COR-L47 (cell line): ENCODE data around the gene BMP2.

ENCODE experiments used
- DNase-seq: peaks from one replicate; lab custom pipeline; 2025; lab: John Stamatoyannopoulos, UW

The BMP2 gene

GRCh38 chr20:6767536-6768227 is at the start of gene BMP2:
Gene BMP2, plus strand, starts transcription at chr20:6767686. Its CDS starts 2,441 bp downstream, at chr20:6770127.
- peak; percentile 60 for DNase-seq

DNA sequence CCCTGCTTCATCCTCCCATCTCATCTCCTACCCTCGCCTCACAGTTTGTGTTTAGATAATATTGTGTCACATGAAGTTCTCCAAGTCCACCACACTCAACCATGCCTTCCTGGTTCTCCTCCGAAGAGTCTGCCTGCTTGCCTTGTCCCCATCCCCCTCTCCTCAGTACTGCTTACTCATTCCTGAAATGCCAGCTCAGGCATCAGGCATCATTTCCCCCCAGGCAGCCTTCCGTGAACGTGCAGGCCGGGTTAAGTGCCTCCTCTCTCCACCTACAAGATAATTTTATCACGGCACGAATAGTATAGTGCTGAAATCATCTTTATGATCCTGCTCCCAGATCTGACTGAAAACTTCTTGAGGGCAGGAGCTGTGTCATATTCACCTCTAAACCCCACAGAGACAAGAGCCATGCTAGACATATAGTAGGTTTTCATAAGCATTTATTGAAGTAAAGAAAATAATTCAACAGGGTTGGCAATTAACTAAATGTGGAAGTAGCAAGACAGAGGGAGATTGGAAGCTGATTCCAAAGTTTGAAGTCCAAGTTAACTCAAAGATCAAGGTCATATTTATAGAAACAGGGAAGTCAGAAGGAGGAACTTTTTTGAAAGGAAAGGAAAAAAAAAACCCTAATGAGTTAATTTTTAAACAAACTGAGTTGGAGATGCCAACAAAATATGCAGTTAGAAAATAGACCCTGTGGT is 48.7 kb upstream of the BMP2 start:
- DNase-seq: no peak

GRCh38 chr20:6719369-6719721 is 48.1 kb upstream of the BMP2 start:
- no peak for DNase-seq

GRCh38 chr20:6726761-6727160 is 40.7 kb upstream of the BMP2 start:
- DNase-seq: no peak

DNA sequence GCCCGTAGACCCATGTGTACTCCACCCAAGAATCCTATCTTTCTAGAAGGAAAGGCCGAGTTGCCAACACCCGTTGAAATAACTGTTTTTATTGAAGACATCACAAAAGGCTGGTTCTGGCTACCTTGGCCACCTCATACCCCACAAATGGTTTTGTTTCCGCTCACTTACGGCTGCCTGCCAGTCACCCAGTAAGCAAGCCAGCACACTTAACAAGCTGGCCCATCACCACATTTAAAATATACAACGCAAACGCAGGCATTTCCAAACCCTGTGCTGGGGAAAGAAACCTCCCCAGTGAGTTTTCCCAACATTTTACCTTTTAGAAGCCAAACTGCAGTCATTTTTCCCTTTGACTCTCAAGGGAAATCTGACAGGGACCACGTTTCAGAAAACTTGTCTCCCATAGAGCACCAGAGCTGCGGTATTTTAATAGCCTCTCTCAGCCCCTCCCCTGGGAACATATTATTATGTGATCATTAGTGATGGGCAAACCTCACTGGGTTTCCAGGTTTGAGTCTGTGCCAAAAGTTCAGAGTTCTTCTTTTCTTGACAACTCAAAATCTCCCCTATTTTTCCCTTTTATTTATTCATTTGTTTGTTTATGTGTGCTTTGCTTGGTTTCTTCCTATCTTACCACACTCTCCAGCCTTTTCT is 36.7 kb upstream of the BMP2 start:
- DNase-seq: no peak

GRCh38 chr20:6732001-6732447 is 35.5 kb upstream of the BMP2 start:
- no peak for DNase-seq

- no peak for DNase-seq
These were observed 34.6 kb upstream of the BMP2 start for GRCh38 chr20:6732851-6733250.

DNA sequence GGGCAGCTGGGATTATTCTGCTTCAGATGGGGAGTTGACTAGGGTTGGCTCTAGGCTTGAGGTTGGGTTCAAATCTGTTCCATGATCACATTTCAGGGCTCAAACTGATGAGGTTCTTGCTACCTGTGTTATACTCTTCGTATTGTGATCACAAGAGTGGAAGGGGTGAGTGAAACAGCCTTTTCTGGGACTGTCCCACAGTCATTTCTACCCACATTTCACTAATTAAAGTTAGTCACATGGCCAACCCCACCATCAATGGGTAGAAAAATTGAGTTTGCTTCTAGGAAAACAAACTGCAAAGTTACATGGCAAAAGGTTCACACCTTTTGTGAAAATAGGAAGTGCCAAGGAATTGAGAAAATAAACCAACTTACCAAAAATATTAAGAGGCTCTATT is 33.5 kb upstream of the BMP2 start:
- DNase-seq: no peak

GRCh38 chr20:6735942-6736845 is 31.3 kb upstream of the BMP2 start:
- DNase-seq: no peak

DNA sequence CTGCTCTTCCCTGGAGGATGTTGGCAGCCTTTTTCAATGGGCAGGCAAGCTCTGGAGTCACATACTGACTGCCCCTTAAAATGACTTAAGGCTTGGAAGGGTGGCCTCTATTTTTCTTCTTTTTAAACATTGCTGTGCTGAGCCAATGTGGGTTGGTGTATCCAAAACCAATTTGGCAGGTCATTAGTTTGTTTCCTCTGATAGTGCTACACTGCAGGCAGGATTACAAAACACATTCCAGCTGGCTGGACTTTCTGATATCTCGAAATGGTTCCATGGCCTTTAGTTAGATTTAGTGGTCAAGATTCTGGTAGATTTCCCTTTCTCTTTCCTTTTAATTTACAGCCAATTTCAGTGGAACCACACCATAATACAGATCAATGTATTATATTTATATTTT is 28.1 kb upstream of the BMP2 start:
- DNase-seq: no peak

DNA sequence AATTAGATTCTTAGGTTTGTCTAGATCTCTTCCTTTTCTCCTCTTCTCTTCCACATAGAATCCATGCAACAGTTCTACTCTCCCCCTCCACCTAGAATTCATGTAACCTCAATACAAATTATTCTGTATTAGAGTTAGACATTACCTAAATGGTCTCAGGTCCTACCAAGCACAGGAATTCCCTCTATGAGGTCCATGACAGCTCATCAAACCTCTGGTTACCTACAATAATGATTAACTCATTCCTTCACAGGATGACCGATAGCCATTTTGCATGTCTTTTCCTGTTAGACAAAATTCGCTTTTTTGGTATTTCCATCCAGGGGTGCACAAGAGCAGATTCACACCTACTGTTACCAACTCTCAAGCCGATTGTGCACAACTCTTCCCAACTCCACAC is 27.4 kb upstream of the BMP2 start:
- no peak for DNase-seq

GRCh38 chr20:6744180-6744579 is 23.3 kb upstream of the BMP2 start:
- DNase-seq: no peak

DNA sequence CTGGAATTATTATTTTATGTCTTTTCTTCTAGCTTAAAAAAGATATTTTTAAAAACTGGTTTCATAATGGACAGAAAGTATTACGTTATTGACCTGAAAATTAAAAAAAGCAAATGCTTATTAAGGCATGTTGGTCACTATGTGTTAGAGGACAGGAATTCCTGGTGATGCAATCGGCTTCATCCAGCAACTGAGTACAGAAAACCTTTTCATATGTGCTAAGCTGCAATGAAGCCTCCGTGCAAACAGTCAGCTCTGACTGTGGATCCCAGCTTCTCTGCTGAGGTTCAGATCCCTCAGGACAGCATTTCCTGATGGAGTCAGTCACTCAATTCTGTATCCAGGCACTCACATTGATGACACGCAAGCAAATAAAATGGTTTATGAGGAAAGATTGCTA is 22.7 kb upstream of the BMP2 start:
- DNase-seq: no peak

DNA sequence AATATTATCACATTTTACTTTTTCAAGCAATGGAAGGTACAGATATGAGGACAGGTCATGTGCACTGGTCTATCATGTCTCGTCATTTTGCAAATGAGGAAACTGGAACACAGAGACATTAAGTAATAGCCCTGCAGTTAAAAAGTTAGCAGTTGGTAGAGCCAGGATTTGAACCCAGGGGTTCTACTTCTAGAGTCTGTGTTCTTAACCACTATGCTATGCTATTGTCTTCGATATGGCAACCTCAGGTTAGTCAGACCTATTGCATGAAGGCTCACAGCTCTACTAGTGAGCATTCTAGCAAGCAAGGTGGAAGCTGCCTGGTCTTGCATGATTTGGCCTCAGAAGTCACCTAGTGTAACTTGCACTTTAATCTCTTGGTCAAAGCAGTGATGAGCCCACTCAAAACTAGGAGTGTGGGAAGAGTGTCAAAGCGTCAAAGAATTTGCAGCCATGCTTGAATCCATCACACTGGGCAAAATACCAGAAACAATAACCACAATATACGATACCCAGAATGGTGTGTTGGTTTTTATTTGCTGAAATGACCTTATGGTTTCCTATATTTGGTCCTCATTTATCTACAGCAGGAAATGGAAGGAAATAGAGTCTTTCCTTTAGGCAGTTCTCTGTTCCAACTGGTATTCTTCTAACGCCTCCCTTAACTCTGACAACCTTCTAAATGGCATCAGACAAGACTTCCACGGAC is 20.4 kb upstream of the BMP2 start:
- DNase-seq: no peak

DNA sequence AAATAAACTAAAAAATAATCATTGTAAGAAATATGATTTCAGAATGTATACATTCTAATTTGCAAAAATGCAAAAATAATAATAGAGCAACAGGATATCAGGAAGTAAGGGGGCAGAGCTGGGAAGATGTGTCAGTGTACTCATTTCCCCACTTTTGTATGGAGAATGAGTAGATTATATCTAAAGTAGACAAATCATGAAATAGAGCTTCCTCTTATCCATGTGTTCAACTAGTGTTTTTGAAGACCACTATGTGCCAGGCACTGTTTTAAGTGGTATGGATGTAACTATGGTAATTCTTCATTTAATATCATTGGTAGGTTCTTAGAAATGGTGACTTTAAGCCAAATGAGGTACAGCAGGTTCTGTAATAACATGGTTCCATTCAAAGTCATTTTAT is 17.0 kb upstream of the BMP2 start:
- no peak for DNase-seq

DNA sequence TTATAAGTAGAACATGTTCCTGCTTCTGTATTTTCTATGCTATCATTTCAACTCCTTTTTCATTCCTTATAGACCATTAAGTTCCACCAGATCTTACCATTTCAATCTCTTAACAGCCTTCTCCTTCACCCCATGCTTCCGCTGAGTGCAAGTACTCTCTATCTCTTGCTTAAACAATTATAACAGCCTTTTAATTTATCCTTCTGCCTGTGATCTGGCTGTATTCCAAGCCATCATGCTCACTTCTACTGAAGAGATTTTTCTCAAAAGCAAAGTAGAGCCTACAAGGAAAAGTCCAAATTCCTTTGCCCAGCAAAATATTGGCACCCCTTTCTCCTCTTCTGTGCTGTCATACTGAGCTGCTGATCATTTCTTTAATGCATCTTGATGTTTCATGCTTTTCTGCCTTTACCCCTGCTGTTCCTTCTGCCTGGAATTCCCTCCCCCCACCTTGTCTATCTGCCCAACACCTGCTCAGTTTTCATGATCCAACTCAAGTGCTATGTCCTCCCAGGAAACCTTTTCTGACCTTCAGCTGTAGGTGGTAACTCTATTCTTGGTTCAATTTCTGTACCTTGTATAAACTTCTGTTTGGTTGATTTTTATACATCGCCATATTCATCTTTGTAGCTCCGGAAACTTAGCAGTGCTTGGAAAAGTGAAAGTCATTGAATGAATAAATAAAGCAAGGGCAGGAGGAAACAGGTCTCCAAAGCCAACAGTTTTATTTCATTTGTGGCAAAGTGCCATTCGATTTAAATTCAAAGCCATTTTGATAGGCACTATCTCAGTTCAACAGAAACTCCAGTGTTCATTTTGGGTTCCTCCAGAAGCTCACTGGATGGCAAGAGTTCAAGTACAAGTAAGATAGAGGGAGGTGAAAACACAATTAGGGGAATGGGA is 10.5 kb upstream of the BMP2 start:
- no peak for DNase-seq

GRCh38 chr20:6764619-6765018 is 2.9 kb upstream of the BMP2 start:
- DNase-seq: no peak

GRCh38 chr20:6765469-6766058 is 1.9 kb upstream of the BMP2 start:
- DNase-seq: peak; percentile 63

- DNase-seq: no peak
These were observed 1.1 kb upstream of the BMP2 start for GRCh38 chr20:6766433-6766832.

DNA sequence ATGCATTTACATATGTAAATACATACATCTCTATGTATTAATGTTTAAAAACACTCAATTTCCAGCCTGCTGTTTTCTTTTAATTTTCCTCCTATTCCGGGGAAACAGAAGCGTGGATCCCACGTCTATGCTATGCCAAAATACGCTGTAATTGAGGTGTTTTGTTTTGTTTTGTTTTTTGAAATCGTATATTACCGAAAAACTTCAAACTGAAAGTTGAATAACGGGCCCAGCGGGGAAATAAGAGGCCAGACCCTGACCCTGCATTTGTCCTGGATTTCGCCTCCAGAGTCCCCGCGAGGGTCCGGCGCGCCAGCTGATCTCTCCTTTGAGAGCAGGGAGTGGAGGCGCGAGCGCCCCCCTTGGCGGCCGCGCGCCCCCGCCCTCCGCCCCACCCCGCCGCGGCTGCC is 355 bp upstream of the BMP2 start:
- no peak for DNase-seq
